NT2/D1 (cell line): ENCODE results near the gene TRIM32.

ENCODE experiments used
- SUZ12 ChIP-seq: IDR thresholded peaks from 2 replicates; pipeline ENCODE4 v1.6.1; 2011; ENCODE audit not compliant: insufficient read length, insufficient read depth; ENCODE audit errors: extremely low read depth
- YY1 ChIP-seq: IDR thresholded peaks from 2 replicates; pipeline ENCODE4 v1.6.1; 2011; ENCODE audit not compliant: insufficient read length, insufficient read depth
- ZNF274 ChIP-seq: IDR thresholded peaks from 2 replicates; pipeline ENCODE4 v1.6.1; 2011; ENCODE audit warnings: mild to moderate bottlenecking, low read depth, low read length

DNA sequence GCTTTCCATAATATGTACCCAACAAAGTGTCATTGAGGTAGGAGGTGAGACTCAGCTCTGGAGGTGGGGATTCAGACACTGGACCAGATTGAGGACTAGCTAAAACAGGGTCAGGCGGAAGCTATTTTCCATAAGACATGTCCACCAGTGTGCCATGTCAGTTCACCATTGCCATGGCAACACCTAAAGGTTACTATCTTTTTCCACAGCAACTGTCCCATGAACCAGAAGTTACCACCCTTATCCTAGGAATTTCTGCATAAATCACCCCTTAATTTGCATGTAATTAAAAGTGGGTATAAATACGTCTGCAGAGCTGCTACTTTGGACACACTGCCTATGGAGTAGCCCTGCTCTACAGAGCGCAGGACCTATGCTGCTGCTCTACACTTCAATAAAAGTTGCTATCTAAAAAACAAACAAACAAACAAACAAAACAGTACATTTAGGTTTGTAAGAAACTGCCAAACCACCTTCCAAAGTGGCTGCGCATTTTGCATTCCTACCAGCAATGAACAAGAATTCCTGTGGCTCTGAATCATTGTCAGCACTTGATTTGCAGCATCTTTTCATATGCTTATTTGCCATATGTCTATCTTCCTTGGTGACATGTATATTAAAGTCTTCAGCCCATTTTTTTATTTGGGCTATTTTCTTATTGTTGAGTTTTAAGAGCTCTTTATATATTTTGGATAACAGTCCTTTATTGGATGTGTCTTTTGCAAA lies 18.0 kb upstream of the TRIM32 start:
- TF ChIP-seq YY1 (no peak), ZNF274 (no peak), SUZ12 (no peak)
